Breast epithelium (tissue), 4 donors: ENCODE results near the gene AP5S1. TPM values are rescaled to one million over a fixed set of nuclear protein-coding genes. Genes with fewer than 3 reads are reported as not detected.

Experiments
- DNase-seq, 2 donors: peaks; one replicate each; pipeline ENCODE4 v3.0.0-alpha.2; 2019; ENCODE audit warnings: low spot score in 2 of 2
- H3K27ac ChIP-seq, 2 donors: fragments of 200-600 bp; sonication (generic) in 1 of 2; one replicate each; pipeline ENCODE4 v1.5.1; 2016 to 2019; ENCODE audit warnings: mild to moderate bottlenecking in 1 of 2
- H3K27me3 ChIP-seq, 2 donors: fragments of 200-600 bp; sonication (generic) in 1 of 2; one replicate each; pipeline versions ENCODE4 v1.5.1 to v1.6.0; 2017 to 2019; ENCODE audit warnings: control low read depth in 1 of 2, mild to moderate bottlenecking in 1 of 2
- H3K36me3 ChIP-seq: fragments of 200-600 bp; one replicate; pipeline ENCODE4 v1.5.1; 2019
- H3K4me1 ChIP-seq, 2 donors: fragments of 200-600 bp; sonication (generic); one replicate each; pipeline ENCODE4 v1.5.1; 2016 to 2019; ENCODE audit warnings: control low read depth in 1 of 2
- H3K4me3 ChIP-seq, 3 donors: fragments of 200-600 bp; sonication (generic); 1 replicate in 2 of 3; 2 replicates in 1 of 3; pipeline ENCODE4 v1.5.1; 2016 to 2019; ENCODE audit warnings: mild to moderate bottlenecking in 3 of 3, moderate library complexity in 2 of 3
- H3K9me3 ChIP-seq, 2 donors: fragments of 200-600 bp; sonication (generic) in 1 of 2; one replicate each; pipeline ENCODE4 v1.5.1; 2016 to 2019; ENCODE audit warnings: control low read depth in 1 of 2
- CTCF ChIP-seq, 3 donors: fragments of 450-650 bp; IDR thresholded peaks; one replicate each; pipeline ENCODE4 v1.5.1; 2016 to 2017; ENCODE audit warnings: antibody characterized with exemption in 3 of 3, mild to moderate bottlenecking in 3 of 3, moderate library complexity in 3 of 3
- POLR2A ChIP-seq: fragments of 450-650 bp; IDR thresholded peaks from one replicate; pipeline ENCODE4 v1.6.1; 2016; ENCODE audit warnings: antibody characterized with exemption, mild to moderate bottlenecking, moderate library complexity
- POLR2AphosphoS5 ChIP-seq, 3 donors: sonication (generic); formaldehyde crosslinking; IDR thresholded peaks; one replicate each; pipeline ENCODE4 v1.6.1; 2017; ENCODE audit warnings: antibody characterized with exemption in 3 of 3
- intact Hi-C: fragments of 100-400 bp; cut with DNase I; formaldehyde crosslinking; loops from one replicate; pipeline ENCODE4 v1.15.1; 2023; ENCODE audit warnings: low total_unique reads
- total RNA-seq, 3 donors: library from RNA; depleted of rRNA; stranded (reverse); fragments of >200 nt; gene quantifications; one replicate each; pipeline ENCODE4 v1.1.0, GENCODE V29; 2016

AP5S1 gene
- total RNA-seq, 3 donors from 2014 or later, result 11.1 to 13.8 (median 11.8) TPM

GRCh38 chr20:3818155-3819151, 1.9 kb upstream of the AP5S1 start:
- TF ChIP-seq POLR2AphosphoS5 (IDR thresholded peaks at IDR 0.05) (no peak), POLR2A (no peak), CTCF (IDR thresholded peaks at IDR 0.05) (peak; percentile 52 to 73 (median 62))
- intact Hi-C loops, result loop anchor here (10.0 kb wide), 1 partner anchor 116 kb away; no protein-coding TSS in a partner anchor
- peak in 1 of 2 donors; percentile 67 for DNase-seq
- Histone ChIP-seq H3K36me3 (peaks cover under 1% of the 10 kb centered on the region), H3K4me1 (peaks cover 0 to 4% of the 10 kb centered on the region in 2 donors), H3K27me3 (no peaks in the 10 kb centered on the region), H3K27ac (peak overlapping the region; percentile 31 to 75), H3K9me3 (no peaks in the 10 kb centered on the region), H3K4me3 (no peak overlapping the region)

GRCh38 chr20:3819411-3820047, 818 bp upstream of the AP5S1 start:
- H3K27me3 ChIP-seq, result no peaks in the 10 kb centered on the region
- peak overlapping the region; percentile 74 to 84 (median 77) for H3K4me3 ChIP-seq
- TF ChIP-seq POLR2A (no peak), CTCF (IDR thresholded peaks at IDR 0.05) (no peak), POLR2AphosphoS5 (IDR thresholded peaks at IDR 0.05) (no peak)
- peak overlapping the region; percentile 96 to 98 for H3K27ac ChIP-seq
- DNase-seq, result no peak
- intact Hi-C loops, result loop anchor here (2.0 to 10.0 kb wide), 2 partner anchors 35 to 115 kb away; no protein-coding TSS in a partner anchor
- H3K9me3 ChIP-seq, result no peaks in the 10 kb centered on the region
- H3K4me1 ChIP-seq, result peaks cover 0 to 4% of the 10 kb centered on the region in 2 donors
- peaks cover 7% of the 10 kb centered on the region for H3K36me3 ChIP-seq

GRCh38 chr20:3820901-3821727, 767 bp downstream of the AP5S1 start:
- Histone ChIP-seq H3K4me3 (peak overlapping the region; percentile 74 to 84 (median 77)), H3K9me3 (no peaks in the 10 kb centered on the region), H3K4me1 (peaks cover 0 to 4% of the 10 kb centered on the region in 2 donors), H3K27me3 (no peaks in the 10 kb centered on the region), H3K27ac (peak overlapping the region; percentile 96 to 98), H3K36me3 (peaks cover 7% of the 10 kb centered on the region)
- no peak for DNase-seq
- intact Hi-C loops, result loop anchor here (2.0 kb wide), 1 partner anchor 36 kb away; no protein-coding TSS in a partner anchor
- TF ChIP-seq POLR2A, result no peak

- no peaks in the 10 kb centered on the region for H3K9me3 ChIP-seq
- DNase-seq, result no peak
- intact Hi-C loops, result loop anchor here (2.0 kb wide), 1 partner anchor 37 kb away; no protein-coding TSS in a partner anchor
- H3K27ac ChIP-seq, result peak overlapping the region in 1 of 2 donors; percentile 98
- H3K36me3 ChIP-seq, result peaks cover 7% of the 10 kb centered on the region
- no peaks in the 10 kb centered on the region for H3K27me3 ChIP-seq
- no peak overlapping the region for H3K4me3 ChIP-seq
- TF ChIP-seq CTCF (IDR thresholded peaks at IDR 0.05) (no peak), POLR2A (no peak), POLR2AphosphoS5 (IDR thresholded peaks at IDR 0.05) (no peak)
- H3K4me1 ChIP-seq, result peaks cover 0 to 4% of the 10 kb centered on the region in 2 donors
Observed at GRCh38 chr20:3821996-3822395, 1.6 kb downstream of the AP5S1 start.

- TF ChIP-seq POLR2AphosphoS5 (IDR thresholded peaks at IDR 0.05) (no peak), POLR2A (no peak), CTCF (IDR thresholded peaks at IDR 0.05) (no peak)
- H3K4me3 ChIP-seq, result no peak overlapping the region
- H3K36me3 ChIP-seq, result peaks cover 7% of the 10 kb centered on the region
- intact Hi-C loops, result no loop called here
- no peak for DNase-seq
- peaks cover 0 to 4% of the 10 kb centered on the region in 2 donors for H3K4me1 ChIP-seq
- no peak overlapping the region for H3K27ac ChIP-seq
- no peaks in the 10 kb centered on the region for H3K27me3 ChIP-seq
- H3K9me3 ChIP-seq, result no peaks in the 10 kb centered on the region
Observed at GRCh38 chr20:3823881-3824280, 3.5 kb downstream of the AP5S1 start.
